NOMO-1 treated with dmso at 0.1 percent for 144 hours (cell line): ENCODE data around the gene CEP135.
"Not testable (repeated sequence)": the region's sequence is repeated elsewhere in the genome, so short reads cannot be mapped to it uniquely, and the experiment has no call there.

Experiments used
- DNase-seq: peaks from one replicate; lab custom pipeline; 2025; ENCODE audit not compliant: unreplicated experiment; lab: John Stamatoyannopoulos, UW

The CEP135 gene

DNA sequence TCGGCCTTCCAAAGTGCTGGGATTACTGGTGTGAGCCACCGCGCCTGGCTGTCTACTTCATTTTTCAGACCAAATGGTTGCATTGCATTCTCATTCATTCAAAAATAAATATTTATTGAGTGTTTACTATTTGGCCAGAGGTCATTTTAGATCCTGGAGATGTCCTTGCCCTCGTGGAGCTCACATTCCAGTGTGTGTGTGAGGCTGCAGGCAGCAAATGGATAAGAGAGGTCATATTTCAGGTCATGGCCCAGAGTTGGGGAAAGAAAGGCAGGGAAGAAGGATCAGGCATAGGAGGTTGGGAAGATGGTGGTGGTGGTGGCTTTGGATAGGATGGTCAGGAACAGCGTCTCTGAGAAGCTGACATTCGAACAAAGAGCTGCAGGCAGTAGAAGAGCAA, 119.1 kb downstream of the CEP135 start:
- DNase-seq, result no peak

DNA sequence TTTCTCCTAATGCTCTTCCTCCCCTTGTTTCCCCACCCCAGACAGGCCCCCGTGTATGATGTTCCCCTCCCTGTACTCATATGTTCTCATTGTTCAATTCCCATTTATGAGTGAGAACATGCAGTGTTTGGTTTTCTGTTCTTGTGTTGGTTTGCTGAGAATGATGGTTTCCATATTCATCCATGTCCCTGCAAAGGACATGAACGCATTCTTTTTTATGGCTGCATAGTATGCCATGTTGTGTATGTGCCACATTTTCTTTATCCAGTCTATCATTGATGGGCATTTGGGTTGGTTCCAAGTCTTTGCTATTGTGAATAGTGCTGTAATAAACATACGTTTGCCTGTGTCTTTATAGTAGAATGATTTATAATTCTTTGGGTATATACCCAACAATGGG, 124.0 kb downstream of the CEP135 start:
- not testable (repeated sequence) for DNase-seq

DNA sequence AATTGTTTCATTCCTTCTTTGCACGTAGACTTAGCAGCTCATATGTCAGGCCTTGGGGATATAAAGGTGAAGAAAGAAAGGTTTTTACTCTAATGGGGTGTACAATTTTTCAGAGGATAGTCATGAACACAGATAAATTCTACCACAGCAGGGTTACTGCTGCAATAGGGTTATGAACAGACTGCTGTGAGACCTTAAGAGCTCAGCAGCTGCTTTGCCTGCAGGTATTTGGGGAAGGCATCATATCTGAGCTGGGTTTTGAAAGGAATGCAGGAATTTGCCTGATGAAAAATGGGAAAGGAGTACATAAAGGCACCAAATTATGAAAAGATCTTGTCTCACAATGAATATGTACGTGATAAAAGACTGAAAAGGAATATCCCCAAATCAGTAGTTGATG, 128.9 kb downstream of the CEP135 start:
- DNase-seq, result no peak

DNA sequence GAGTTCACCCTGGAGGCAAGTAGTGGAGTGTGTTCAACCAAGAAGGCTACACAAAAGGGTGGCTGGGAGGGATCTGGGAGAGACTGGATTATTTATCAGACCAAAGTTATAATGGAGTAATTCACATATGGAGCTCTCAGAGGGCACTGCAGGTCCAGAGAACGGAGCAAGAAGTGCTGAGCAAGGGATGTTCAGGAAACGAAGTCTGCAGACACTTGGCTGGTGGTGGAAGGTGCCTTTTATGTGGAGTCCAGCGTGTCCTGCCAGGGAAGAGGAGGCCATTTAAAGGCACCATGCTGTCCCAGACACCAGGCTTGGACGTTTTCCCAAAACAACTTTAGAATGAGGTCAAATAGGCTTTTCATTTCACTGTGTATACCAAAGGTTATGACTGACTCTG, 130.1 kb downstream of the CEP135 start:
- no peak for DNase-seq

DNA sequence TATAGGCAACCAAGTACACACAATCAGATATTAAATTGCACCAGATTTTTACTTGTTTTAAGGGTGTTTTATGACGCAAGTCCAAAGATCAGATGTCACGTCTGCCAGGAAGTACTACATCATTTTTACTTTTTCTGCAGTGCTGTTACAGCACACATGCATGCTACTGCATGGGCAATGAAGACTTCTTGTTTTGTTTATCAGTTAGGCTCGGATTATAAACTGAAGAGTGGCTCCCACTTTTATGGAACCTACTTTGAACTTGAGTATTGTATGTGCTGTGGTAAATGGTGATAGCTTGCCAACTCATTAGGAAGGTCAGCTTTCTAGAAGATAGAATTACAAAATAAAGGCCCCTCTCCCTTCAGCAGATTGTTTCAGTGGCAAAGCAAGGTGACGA, 131.6 kb downstream of the CEP135 start:
- no peak for DNase-seq

DNA sequence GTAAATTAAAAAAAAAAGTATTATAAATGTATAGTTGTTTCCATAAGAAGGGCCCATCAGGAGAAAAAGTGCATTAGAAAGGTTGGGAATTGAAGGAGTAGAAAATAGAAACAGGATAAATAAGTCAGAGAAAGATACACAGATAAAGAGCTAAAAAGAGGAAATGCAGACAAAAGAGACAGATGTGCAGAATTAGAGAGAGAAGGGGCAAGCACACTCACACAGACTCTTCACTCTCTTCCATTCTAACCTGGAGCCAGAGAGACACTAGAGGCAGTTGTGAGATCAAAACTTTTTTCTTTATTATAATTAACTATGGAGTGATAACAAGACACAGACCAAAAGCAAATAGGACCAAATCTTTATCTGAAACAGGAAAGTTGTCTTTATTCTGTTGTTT, 134.1 kb downstream of the CEP135 start:
- DNase-seq, result no peak
